Panc1 (cell line): ENCODE data around the gene HBP1. TPM values are rescaled to one million over a fixed set of nuclear protein-coding genes. Genes with fewer than 3 reads are reported as not detected.

ENCODE experiments used
- ATAC-seq: fragments of 200-7000 bp; cut with Tn5 transposase; 2 replicates; pipeline ENCODE4 v1.9.1; 2020; ENCODE audit warnings: mild to moderate bottlenecking, moderate library complexity
- Bru-seq: library from RNA; stranded (reverse); fragments of 400-500 nt; gene quantifications from one replicate; lab custom pipeline; 2021; lab: Mats Ljungman, UMichigan
- BruChase-seq, 2 experiments: library from RNA; stranded (reverse); fragments of 400-500 nt; gene quantifications; one replicate each; lab custom pipeline; 2021; lab: Mats Ljungman, UMichigan
- BruUV-seq: library from RNA; stranded (reverse); fragments of 400-500 nt; replicated peaks from 2 replicates; lab custom pipeline; 2021; lab: Mats Ljungman, UMichigan
- CTCF ChIA-PET: fragments of 300-600 bp; sonication (Branson Sonifier 250); formaldehyde crosslinking; loops from one replicate; lab custom pipeline; 2022; ENCODE audit warnings: antibody characterized with exemption; lab: Charles Lee
- POLR2A ChIA-PET: fragments of 300-600 bp; sonication (Branson Sonifier 250); formaldehyde crosslinking; loops from one replicate; lab custom pipeline; 2022; ENCODE audit warnings: antibody characterized with exemption; lab: Charles Lee
- DNase-seq: peaks from one replicate; pipeline ENCODE4 v3.0.0-alpha.2; 2010; ENCODE audit warnings: low read depth, low spot score
- H3K27ac ChIP-seq: 2 replicates; pipeline ENCODE4 v1.5.1; 2011; ENCODE audit warnings: mild to moderate bottlenecking, low read length, inconsistent platforms
- H3K27me3 ChIP-seq: fragments of 200-500 bp; sonication (Bioruptor generic); 2 replicates; pipeline ENCODE4 v1.6.0; 2014; ENCODE audit warnings: low read length, inconsistent platforms; ENCODE audit not compliant: control insufficient read depth, insufficient read depth
- H3K36me3 ChIP-seq: fragments of 200-500 bp; sonication (Bioruptor generic); 2 replicates; pipeline ENCODE4 v1.5.1; 2014; ENCODE audit warnings: inconsistent platforms, mild to moderate bottlenecking, low read length, moderate library complexity; ENCODE audit not compliant: control insufficient read depth, insufficient read depth
- H3K4me1 ChIP-seq: 2 replicates; pipeline ENCODE4 v1.5.1; 2011; ENCODE audit warnings: inconsistent platforms, mild to moderate bottlenecking, low read length, moderate library complexity; ENCODE audit not compliant: control insufficient read depth, insufficient read depth
- H3K4me3 ChIP-seq, 2 experiments: 2 replicates each; pipeline ENCODE4 v1.5.1; 2011 to 2012; ENCODE audit warnings: low read depth in 2 of 2, low read length in 2 of 2, mild to moderate bottlenecking in 2 of 2, inconsistent platforms in 1 of 2, moderate library complexity in 1 of 2
- H3K9me3 ChIP-seq: fragments of 200-500 bp; sonication (Bioruptor generic); 2 replicates; pipeline ENCODE4 v1.5.1; 2014; ENCODE audit warnings: low read depth, mild to moderate bottlenecking, inconsistent platforms, low read length, moderate library complexity; ENCODE audit not compliant: control insufficient read depth, insufficient read depth
- CTCF ChIP-seq: fragments of 450-650 bp; IDR thresholded peaks from 2 replicates; pipeline ENCODE4 v1.5.1; 2017; ENCODE audit warnings: mild to moderate bottlenecking
- POLR2AphosphoS5 ChIP-seq: IDR thresholded peaks from 2 replicates; pipeline ENCODE4 v1.6.1; 2012; ENCODE audit warnings: mild to moderate bottlenecking, low read depth, low read length, moderate library complexity
- REST ChIP-seq, 2 experiments: IDR thresholded peaks; 2 replicates each; pipeline ENCODE4 v1.6.1; 2011 to 2012; ENCODE audit warnings: low read depth in 2 of 2, control low read depth in 1 of 2, low read length in 1 of 2, mild to moderate bottlenecking in 1 of 2, moderate library complexity in 1 of 2; ENCODE audit not compliant: insufficient read depth in 1 of 2
- SIN3A ChIP-seq: IDR thresholded peaks from 2 replicates; pipeline ENCODE4 v1.6.1; 2012; ENCODE audit warnings: low read depth, mild to moderate bottlenecking, low read length, moderate library complexity, borderline replicate concordance; ENCODE audit not compliant: insufficient read depth
- TCF7L2 ChIP-seq: IDR thresholded peaks from 2 replicates; pipeline ENCODE4 v1.6.1; 2011; ENCODE audit warnings: mild to moderate bottlenecking, low read depth, low read length, inconsistent platforms
- in situ Hi-C: cut with HindIII; loops from 2 replicates; pipeline ENCODE4 v1.10.0; 2016; ENCODE audit warnings: low sequenced_read_pairs, low pct_unique_long_range_greater_than_20kb
- intact Hi-C: fragments of 100-400 bp; cut with micrococcal nuclease; formaldehyde crosslinking; loops from one replicate; pipeline ENCODE4 v1.10.0; 2022; ENCODE audit not compliant: unreplicated experiment
- long read RNA-seq: library from polyadenylated mRNA; unstranded; transcript quantifications from one replicate; pipeline ENCODE4 v2.0.0, GENCODE V29; 2021; ENCODE audit not compliant: unreplicated experiment
- polyA plus RNA-seq: library from polyadenylated mRNA; unstranded; fragments of >200 nt; gene quantifications from one replicate; pipeline ENCODE4 v1.2.1, GENCODE V29; 2012; ENCODE audit warnings: missing spikeins; ENCODE audit not compliant: insufficient read length
- total RNA-seq: library from RNA; stranded (reverse); gene quantifications from one replicate; pipeline ENCODE4 v1.2.1, GENCODE V29; 2021; ENCODE audit not compliant: unreplicated experiment

HBP1 gene
- total RNA-seq (28.1 TPM), Bru-seq, nascent RNA (percentile 92 among the genes with signal in this experiment), BruChase-seq, experiment 1, labeled RNA remaining after a 2-hour chase (percentile 74 among the genes with signal in this experiment), BruChase-seq, experiment 2, labeled RNA remaining after a 6-hour chase (percentile 65 among the genes with signal in this experiment)
- 23.3 TPM for polyA plus RNA-seq
- long read RNA-seq, transcript HBP1-208 (11 exons, 2,704 nt) = major isoform, 13 of 35 reads
- long read RNA-seq, transcript HBP1-201 (11 exons, 2,829 nt) = minor isoform, 6 of 35 reads
- long read RNA-seq, partial matches to known transcripts = 5 of 35 reads
- long read RNA-seq, other reads (novel, unspliced or antisense) = 11 of 35 reads

- TF ChIP-seq POLR2AphosphoS5 (peak; percentile 59; the same call in 1 of the 2 replicates), SIN3A (peak; percentile 99), TCF7L2 (peak; percentile 64), CTCF (no peak), REST (IDR thresholded peaks at IDR 0.05; ENCODE audit: insufficient read depth in 1 of 2, low read depth in 2 of 2, low read length in 1 of 2) (no peak)
- DNase-seq (peak; percentile 100), ATAC-seq (peak; percentile 95)
- Histone ChIP-seq H3K4me1 (peaks cover 6% of the 10 kb centered on the region; the same call in 1 of the 2 replicates), H3K27ac (peak within 1 kb of the TSS; percentile 87), H3K36me3 (no peaks in the 10 kb centered on the region), H3K4me3 (peak within 1 kb of the TSS; percentile 79 to 91), H3K9me3 (no peaks in the 10 kb centered on the region), H3K27me3 (peaks cover 14% of the 10 kb centered on the region)
- in situ Hi-C loops = no loop called here
- CTCF ChIA-PET = interaction anchor here (0.6 to 1.5 kb wide), 6 partner anchors 16 to 1571 kb away, joined by 3 to 10 read pairs (median 7); no protein-coding TSS in a partner anchor
- intact Hi-C loops = no loop called here
- POLR2A ChIA-PET = interaction anchor here (0.5 to 0.8 kb wide), 10 partner anchors 16 to 1420 kb away, joined by 3 to 11 read pairs (median 5); no protein-coding TSS in a partner anchor
- BruUV-seq = TSS peak; percentile 90
These were observed at the start of gene HBP1 for GRCh38 chr7:107168233-107169119. Gene HBP1, plus strand, starts transcription at chr7:107169003. Its CDS starts 10,891 bp downstream, at chr7:107179894.

- intact Hi-C loops (no loop called here), in situ Hi-C loops (no loop called here)
- Histone ChIP-seq H3K4me1 (no peaks in the 10 kb centered on the region), H3K36me3 (no peaks in the 10 kb centered on the region; the same call in 1 of the 2 replicates), H3K27me3 (peaks cover 2% of the 10 kb centered on the region; the same call in 1 of the 2 replicates), H3K4me3 (no peak overlapping the region), H3K27ac (no peak overlapping the region), H3K9me3 (no peaks in the 10 kb centered on the region)
- TF ChIP-seq SIN3A (no peak), TCF7L2 (no peak), CTCF (no peak), POLR2AphosphoS5 (no peak), REST (IDR thresholded peaks at IDR 0.05; ENCODE audit: insufficient read depth in 1 of 2, low read depth in 2 of 2, low read length in 1 of 2) (no peak)
- CTCF ChIA-PET = no interaction called here
- POLR2A ChIA-PET = no interaction called here
- DNase-seq (no peak), ATAC-seq (no peak)
- no TSS peak for BruUV-seq
These were observed 49.3 kb upstream of the HBP1 start for GRCh38 chr7:107119376-107120105.
